IMR-90 (cell line): ENCODE data around the gene C8A. TPM values are rescaled to one million over a fixed set of nuclear protein-coding genes. Genes with fewer than 3 reads are reported as not detected.

Experiments used
- ATAC-seq: fragments of 200-7000 bp; cut with Tn5 transposase; 2 replicates; pipeline ENCODE4 v1.9.1; 2020; ENCODE audit warnings: low read depth, mild to moderate bottlenecking, moderate library complexity
- BruUV-seq: library from RNA; stranded (reverse); fragments of 400-500 nt; replicated peaks from 2 replicates; lab custom pipeline; 2021; lab: Mats Ljungman, UMichigan
- CTCF ChIA-PET: fragments of 300-600 bp; formaldehyde crosslinking; extraction: SDS; loops from one replicate; lab custom pipeline; 2021; ENCODE audit warnings: antibody characterized with exemption; lab: Yijun Ruan, JAX
- POLR2A ChIA-PET: fragments of 300-600 bp; sonication (Branson Sonifier 250); formaldehyde crosslinking; loops from one replicate; lab custom pipeline; 2022; ENCODE audit warnings: antibody characterized with exemption; ENCODE audit not compliant: unreplicated experiment; lab: Charles Lee
- DNase-seq: peaks from one replicate; pipeline ENCODE4 v3.0.0; 2013
- H2AFZ ChIP-seq: replicated peaks from 2 replicates; pipeline ENCODE3; 2013; ENCODE audit warnings: low read length, mild to moderate bottlenecking; ENCODE audit not compliant: poor library complexity
- H2AK5ac ChIP-seq: 2 replicates; pipeline ENCODE4 v1.6.1; 2013; ENCODE audit warnings: low read depth, low read length, inconsistent platforms
- H2AK9ac ChIP-seq: replicated peaks from 2 replicates; pipeline ENCODE3; 2013; ENCODE audit warnings: mild to moderate bottlenecking, low read depth, low read length, moderate library complexity; ENCODE audit not compliant: poor library complexity
- H2BK120ac ChIP-seq: 2 replicates; pipeline ENCODE4 v1.6.1; 2013; ENCODE audit warnings: low read depth, low read length, inconsistent platforms
- H2BK15ac ChIP-seq: 3 replicates; pipeline ENCODE4 v1.6.1; 2013; ENCODE audit warnings: low read depth, low read length, inconsistent platforms
- H2BK20ac ChIP-seq: 2 replicates; pipeline ENCODE4 v1.6.1; 2013; ENCODE audit warnings: low read depth, mild to moderate bottlenecking, inconsistent platforms, low read length, moderate library complexity
- H2BK5ac ChIP-seq: 2 replicates; pipeline ENCODE4 v1.6.1; 2013; ENCODE audit warnings: mild to moderate bottlenecking, low read depth, low read length, inconsistent platforms; ENCODE audit not compliant: poor library complexity, severe bottlenecking
- H3K14ac ChIP-seq: replicated peaks from 2 replicates; pipeline ENCODE4 v1.6.1; 2013; ENCODE audit warnings: low read depth, low read length, inconsistent platforms
- H3K18ac ChIP-seq: 2 replicates; pipeline ENCODE4 v1.6.1; 2013; ENCODE audit warnings: low read depth, low read length, control low read depth
- H3K23ac ChIP-seq: 2 replicates; pipeline ENCODE4 v1.6.1; 2013; ENCODE audit warnings: low read depth, low read length, inconsistent platforms
- H3K27ac ChIP-seq: 2 replicates; pipeline ENCODE4 v1.5.1; 2013; ENCODE audit warnings: mild to moderate bottlenecking, control low read depth, low read length; ENCODE audit not compliant: insufficient read depth
- H3K27me3 ChIP-seq: 2 replicates; pipeline ENCODE4 v1.6.1; 2013; ENCODE audit warnings: low read length; ENCODE audit not compliant: control insufficient read depth, insufficient read depth
- H3K36me3 ChIP-seq: 2 replicates; pipeline ENCODE4 v1.6.1; 2013; ENCODE audit warnings: low read length, mixed read lengths; ENCODE audit not compliant: control insufficient read depth, insufficient read depth
- H3K4ac ChIP-seq: 2 replicates; pipeline ENCODE4 v1.6.1; 2013; ENCODE audit warnings: low read depth, low read length, inconsistent platforms
- H3K4me1 ChIP-seq: 2 replicates; pipeline ENCODE4 v1.6.1; 2013; ENCODE audit warnings: low read length, mixed read lengths; ENCODE audit not compliant: control insufficient read depth, insufficient read depth
- H3K4me2 ChIP-seq: 2 replicates; pipeline ENCODE4 v1.6.1; 2013; ENCODE audit warnings: low read depth, mild to moderate bottlenecking, control low read depth, low read length, moderate library complexity
- H3K4me3 ChIP-seq: 2 replicates; pipeline ENCODE4 v1.5.1; 2013; ENCODE audit warnings: low read depth, mild to moderate bottlenecking, control low read depth, low read length, moderate library complexity; ENCODE audit not compliant: insufficient read depth
- H3K56ac ChIP-seq: 2 replicates; pipeline ENCODE4 v1.6.1; 2013; ENCODE audit warnings: low read length, inconsistent platforms; ENCODE audit not compliant: insufficient read depth; ENCODE audit errors: extremely low read depth
- H3K79me1 ChIP-seq, 2 experiments: 2 replicates each; pipeline ENCODE4 v1.6.1; 2013; ENCODE audit warnings: low read length in 2 of 2, inconsistent platforms in 1 of 2, low read depth in 1 of 2
- H3K9ac ChIP-seq: 2 replicates; pipeline ENCODE4 v1.6.1; 2013; ENCODE audit warnings: low read depth, low read length, control low read depth
- H3K9me1 ChIP-seq: 2 replicates; pipeline ENCODE4 v1.6.1; 2013; ENCODE audit warnings: low read length, inconsistent platforms; ENCODE audit not compliant: insufficient read depth
- H3K9me3 ChIP-seq: 2 replicates; pipeline ENCODE4 v1.6.1; 2013; ENCODE audit warnings: low read length; ENCODE audit not compliant: control insufficient read depth, insufficient read depth
- H4K20me1 ChIP-seq: 2 replicates; pipeline ENCODE4 v1.6.1; 2013; ENCODE audit warnings: low read length, inconsistent platforms; ENCODE audit not compliant: insufficient read depth
- H4K5ac ChIP-seq: 2 replicates; pipeline ENCODE4 v1.6.1; 2013; ENCODE audit warnings: mild to moderate bottlenecking, low read depth, low read length, control low read depth
- H4K8ac ChIP-seq, 2 experiments: 2 replicates each; pipeline ENCODE4 v1.6.1; 2013; ENCODE audit warnings: low read depth in 2 of 2, low read length in 2 of 2, control low read depth in 1 of 2, inconsistent platforms in 1 of 2
- H4K91ac ChIP-seq: 2 replicates; pipeline ENCODE4 v1.6.1; 2013; ENCODE audit warnings: low read depth, low read length, inconsistent platforms; ENCODE audit not compliant: insufficient read depth
- BHLHE40 ChIP-seq: fragments of 150-350 bp; IDR thresholded peaks from 2 replicates; pipeline ENCODE4 v1.6.1; 2016; ENCODE audit warnings: mild to moderate bottlenecking, low read depth, low read length
- CEBPB ChIP-seq: IDR thresholded peaks from 2 replicates; pipeline ENCODE4 v1.6.1; 2012; ENCODE audit warnings: low read depth, low read length, improper control_type of control experiment
- CHD1 ChIP-seq: IDR thresholded peaks from 2 replicates; pipeline ENCODE4 v1.6.1; 2012; ENCODE audit warnings: low read depth, low read length, improper control_type of control experiment
- FOS ChIP-seq: fragments of 150-350 bp; IDR thresholded peaks from 2 replicates; pipeline ENCODE4 v1.6.1; 2016; ENCODE audit warnings: low read depth, low read length
- MAFK ChIP-seq: IDR thresholded peaks from 2 replicates; pipeline ENCODE4 v1.6.1; 2012; ENCODE audit warnings: low read depth, low read length, improper control_type of control experiment
- MAZ ChIP-seq: IDR thresholded peaks from 2 replicates; pipeline ENCODE4 v1.6.1; 2012; ENCODE audit warnings: low read depth, mild to moderate bottlenecking, low read length, improper control_type of control experiment, moderate library complexity, borderline replicate concordance
- MXI1 ChIP-seq: IDR thresholded peaks from 2 replicates; pipeline ENCODE4 v1.6.1; 2012; ENCODE audit warnings: low read depth, mild to moderate bottlenecking, low read length, moderate library complexity, borderline replicate concordance
- NFE2L2 ChIP-seq: fragments of 150-350 bp; IDR thresholded peaks from 2 replicates; pipeline ENCODE4 v1.6.1; 2016; ENCODE audit warnings: low read depth, mild to moderate bottlenecking, low read length
- POLR2A ChIP-seq: IDR thresholded peaks from 2 replicates; pipeline ENCODE4 v1.6.1; 2012; ENCODE audit warnings: mild to moderate bottlenecking, low read depth, low read length
- RAD21 ChIP-seq: IDR thresholded peaks from 2 replicates; pipeline ENCODE4 v1.6.1; 2012; ENCODE audit warnings: low read length, improper control_type of control experiment
- RCOR1 ChIP-seq: IDR thresholded peaks from 2 replicates; pipeline ENCODE4 v1.6.1; 2012; ENCODE audit warnings: mild to moderate bottlenecking, low read length, improper control_type of control experiment; ENCODE audit not compliant: insufficient replicate concordance
- RFX5 ChIP-seq: IDR thresholded peaks from 2 replicates; pipeline ENCODE4 v1.8.0; 2012; ENCODE audit warnings: low read depth, mild to moderate bottlenecking, low read length, moderate library complexity
- SMC3 ChIP-seq: fragments of 150-350 bp; IDR thresholded peaks from 2 replicates; pipeline ENCODE4 v1.6.1; 2016; ENCODE audit warnings: low read depth, mild to moderate bottlenecking, antibody characterized with exemption, low read length, moderate library complexity
- WGBS, 2 experiments: methylation state at CpG; one replicate each; pipeline versions ENCODE4 v1.1.5 to v1.1.7; 2013; ENCODE audit warnings: missing lambda C conversion rate in 2 of 2; ENCODE audit not compliant: insufficient read length in 1 of 2; ENCODE audit errors: extremely low coverage in 2 of 2; 5-methylcytosine and 5-hydroxymethylcytosine counted together
- dilution Hi-C: fragments of 300-500 bp; cut with HindIII; formaldehyde crosslinking; loops from one replicate; pipeline ENCODE4 v1.14.3; 2018; ENCODE audit warnings: low sequenced_read_pairs; ENCODE audit not compliant: unreplicated experiment
- in situ Hi-C: fragments of 300-500 bp; cut with MboI; formaldehyde crosslinking; loops from 3 replicates; pipeline ENCODE4 v1.14.3; 2019; ENCODE audit warnings: low sequenced_read_pairs, inconsistent platforms, mixed read lengths
- intact Hi-C: fragments of 100-400 bp; cut with micrococcal nuclease; formaldehyde crosslinking; loops from 2 replicates; pipeline ENCODE4 v1.10.0; 2022
- polyA plus RNA-seq, 3 experiments: library from polyadenylated mRNA; depleted of rRNA; stranded (reverse); fragments of >200 nt; gene quantifications; 2 replicates each; pipeline ENCODE4 v1.2.3, GENCODE V29; 2012; ENCODE audit warnings: low replicate concordance in 1 of 3
- total RNA-seq: library from RNA; depleted of rRNA; stranded (reverse); fragments of >200 nt; gene quantifications from 2 replicates; pipeline ENCODE4 v1.2.3, GENCODE V29; 2012
- TF ChIP-seq, protein P1 (sequence below): fragments of 150-350 bp; IDR thresholded peaks from 2 replicates; pipeline ENCODE4 v1.6.1; 2017; ENCODE audit warnings: mild to moderate bottlenecking, antibody characterized with exemption, low read length, low read depth
- TF ChIP-seq, protein P2 (sequence below): conservative IDR thresholded peaks from 2 replicates; pipeline ENCODE4 v1.5.1; 2012; ENCODE audit warnings: mild to moderate bottlenecking, low read depth, low read length, improper control_type of control experiment
- TF ChIP-seq, protein P3 (sequence below): fragments of 150-350 bp; IDR thresholded peaks from 2 replicates; pipeline ENCODE4 v1.6.1; 2016; ENCODE audit warnings: low read depth, mild to moderate bottlenecking, low read length, moderate library complexity, borderline replicate concordance

C8A gene
- total and polyA plus RNA-seq, 2 of the 4 experiments (the other 2 are of a cell fraction): not detected

DNA sequence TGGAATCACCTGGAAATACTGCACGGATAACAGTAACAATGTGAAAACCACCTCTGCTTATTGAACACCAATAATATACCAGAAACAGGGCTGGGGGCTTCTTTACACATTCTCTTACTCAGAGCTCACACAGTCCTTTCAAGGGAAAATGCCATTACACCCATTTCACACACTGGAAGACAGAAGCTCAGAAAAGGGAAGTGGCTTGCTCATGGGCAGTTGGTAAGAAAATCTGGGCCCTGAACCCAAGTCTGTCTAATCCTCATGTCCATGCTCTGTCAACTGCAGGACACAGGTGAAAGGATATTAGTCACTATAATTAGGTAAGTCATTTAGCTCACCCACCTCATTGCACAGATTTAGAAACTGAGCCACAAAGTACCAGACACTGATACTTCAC, 18.6 kb downstream of the C8A start:
- in situ Hi-C loops (no loop called here), intact Hi-C loops (no loop called here), dilution Hi-C loops (no loop called here)
- Histone ChIP-seq H2AFZ (no peak overlapping the region), H3K14ac (peak overlapping the region; percentile 50; the same call in 1 of the 2 replicates), H3K56ac (no peak overlapping the region; the same call in 1 of the 2 replicates), H2BK15ac (peak overlapping the region; percentile 16; the same call in 1 of the 3 replicates), H4K20me1 (no peaks in the 10 kb centered on the region), H3K27me3 (no peaks in the 10 kb centered on the region), H3K79me1 (no peaks in the 10 kb centered on the region), H2BK120ac (peak overlapping the region; percentile 67), H3K36me3 (no peaks in the 10 kb centered on the region), H3K4me3 (no peak overlapping the region), H4K8ac (peak overlapping the region in 1 of 2 experiments; percentile 44; a peak in 1 of 4 replicates), H3K4ac (peak overlapping the region; percentile 30; the same call in 1 of the 2 replicates), H4K5ac (no peak overlapping the region), H3K27ac (no peak overlapping the region), H3K9me1 (peaks cover 4% of the 10 kb centered on the region; the same call in 1 of the 2 replicates), H2AK9ac (no peak overlapping the region), H4K91ac (no peak overlapping the region), H2BK20ac (peak overlapping the region; percentile 87), H3K4me2 (no peak overlapping the region), H3K23ac (no peak overlapping the region), H3K9ac (no peak overlapping the region), H2AK5ac (peak overlapping the region; percentile 27; the same call in 1 of the 2 replicates), H3K18ac (peak overlapping the region; percentile 16; the same call in 1 of the 2 replicates), H2BK5ac (peak overlapping the region; percentile 4), H3K4me1 (peaks cover 6% of the 10 kb centered on the region; the same call in 1 of the 2 replicates), H3K9me3 (no peaks in the 10 kb centered on the region)
- POLR2A ChIA-PET: no interaction called here
- CTCF ChIA-PET: no interaction called here
- no peak for DNase-seq
- no TSS peak for BruUV-seq
- ATAC-seq: no peak
- no CpG with 5 or more reads among the region's 1 CpG for WGBS, 2 experiments
- TF ChIP-seq SMC3 (no peak), FOS (no peak), RAD21 (no peak), RFX5 (no peak), MAFK (no peak), CHD1 (no peak), POLR2A (no peak), BHLHE40 (no peak), MXI1 (no peak), CEBPB (no peak), MAZ (no peak), NFE2L2 (no peak), RCOR1 (no peak)
- TF ChIP-seq, protein P1, sequence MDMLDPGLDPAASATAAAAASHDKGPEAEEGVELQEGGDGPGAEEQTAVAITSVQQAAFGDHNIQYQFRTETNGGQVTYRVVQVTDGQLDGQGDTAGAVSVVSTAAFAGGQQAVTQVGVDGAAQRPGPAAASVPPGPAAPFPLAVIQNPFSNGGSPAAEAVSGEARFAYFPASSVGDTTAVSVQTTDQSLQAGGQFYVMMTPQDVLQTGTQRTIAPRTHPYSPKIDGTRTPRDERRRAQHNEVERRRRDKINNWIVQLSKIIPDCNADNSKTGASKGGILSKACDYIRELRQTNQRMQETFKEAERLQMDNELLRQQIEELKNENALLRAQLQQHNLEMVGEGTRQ: no peak
- TF ChIP-seq, protein P2, sequence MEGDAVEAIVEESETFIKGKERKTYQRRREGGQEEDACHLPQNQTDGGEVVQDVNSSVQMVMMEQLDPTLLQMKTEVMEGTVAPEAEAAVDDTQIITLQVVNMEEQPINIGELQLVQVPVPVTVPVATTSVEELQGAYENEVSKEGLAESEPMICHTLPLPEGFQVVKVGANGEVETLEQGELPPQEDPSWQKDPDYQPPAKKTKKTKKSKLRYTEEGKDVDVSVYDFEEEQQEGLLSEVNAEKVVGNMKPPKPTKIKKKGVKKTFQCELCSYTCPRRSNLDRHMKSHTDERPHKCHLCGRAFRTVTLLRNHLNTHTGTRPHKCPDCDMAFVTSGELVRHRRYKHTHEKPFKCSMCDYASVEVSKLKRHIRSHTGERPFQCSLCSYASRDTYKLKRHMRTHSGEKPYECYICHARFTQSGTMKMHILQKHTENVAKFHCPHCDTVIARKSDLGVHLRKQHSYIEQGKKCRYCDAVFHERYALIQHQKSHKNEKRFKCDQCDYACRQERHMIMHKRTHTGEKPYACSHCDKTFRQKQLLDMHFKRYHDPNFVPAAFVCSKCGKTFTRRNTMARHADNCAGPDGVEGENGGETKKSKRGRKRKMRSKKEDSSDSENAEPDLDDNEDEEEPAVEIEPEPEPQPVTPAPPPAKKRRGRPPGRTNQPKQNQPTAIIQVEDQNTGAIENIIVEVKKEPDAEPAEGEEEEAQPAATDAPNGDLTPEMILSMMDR: no peak
- TF ChIP-seq, protein P3, sequence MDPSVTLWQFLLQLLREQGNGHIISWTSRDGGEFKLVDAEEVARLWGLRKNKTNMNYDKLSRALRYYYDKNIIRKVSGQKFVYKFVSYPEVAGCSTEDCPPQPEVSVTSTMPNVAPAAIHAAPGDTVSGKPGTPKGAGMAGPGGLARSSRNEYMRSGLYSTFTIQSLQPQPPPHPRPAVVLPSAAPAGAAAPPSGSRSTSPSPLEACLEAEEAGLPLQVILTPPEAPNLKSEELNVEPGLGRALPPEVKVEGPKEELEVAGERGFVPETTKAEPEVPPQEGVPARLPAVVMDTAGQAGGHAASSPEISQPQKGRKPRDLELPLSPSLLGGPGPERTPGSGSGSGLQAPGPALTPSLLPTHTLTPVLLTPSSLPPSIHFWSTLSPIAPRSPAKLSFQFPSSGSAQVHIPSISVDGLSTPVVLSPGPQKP: no peak
